ENCODE results near the gene VSIG10.
A peak's percentile ranks its signal among the peaks of the same experiment; 100 is the strongest.

Gene VSIG10

GRCh38 chr12:118055865-118056773 lies 47.7 kb downstream of the VSIG10 start:
- TF ChIP-seq PPARA (CRISPR knock-in tag; IDR thresholded peaks at IDR 0.05; ENCODE audit: borderline replicate concordance) (no peak), POU6F1 (CRISPR knock-in tag; IDR thresholded peaks at IDR 0.05; ENCODE audit: borderline replicate concordance, low read depth) (no peak), TCF4 (CRISPR knock-in tag; IDR thresholded peaks at IDR 0.05; ENCODE audit: borderline replicate concordance) (no peak), ZFP3 (CRISPR knock-in tag; IDR thresholded peaks at IDR 0.05) (no peak), CSRNP3 (CRISPR knock-in tag; IDR thresholded peaks at IDR 0.05) (no peak), PATZ1 (CRISPR knock-in tag; IDR thresholded peaks at IDR 0.05; ENCODE audit: borderline replicate concordance) (no peak), RARB (CRISPR knock-in tag; IDR thresholded peaks at IDR 0.05) (no peak), ZNF565 (CRISPR knock-in tag; conservative IDR thresholded peaks at IDR 0.05; ENCODE audit: low read depth) (no peak), TSHZ2 (CRISPR knock-in tag; IDR thresholded peaks at IDR 0.05) (no peak), ZNF70 (CRISPR knock-in tag; IDR thresholded peaks at IDR 0.05) (no peak), ZNF8 (CRISPR knock-in tag; IDR thresholded peaks at IDR 0.05) (no peak), GLIS3 (CRISPR knock-in tag; IDR thresholded peaks at IDR 0.05) (no peak), ZC3H10 (CRISPR knock-in tag; IDR thresholded peaks at IDR 0.05) (no peak), BACH2 (CRISPR knock-in tag; IDR thresholded peaks at IDR 0.05; ENCODE audit: borderline replicate concordance) (no peak), SNAI2 (CRISPR knock-in tag; IDR thresholded peaks at IDR 0.05) (no peak), OSR1 (CRISPR knock-in tag; IDR thresholded peaks at IDR 0.05) (no peak), ISL1 (CRISPR knock-in tag; IDR thresholded peaks at IDR 0.05) (no peak), ARNTL (CRISPR knock-in tag; IDR thresholded peaks at IDR 0.05; ENCODE audit: borderline replicate concordance, low read depth) (no peak), TOX (CRISPR knock-in tag; IDR thresholded peaks at IDR 0.05; ENCODE audit: borderline replicate concordance) (no peak), ZFP30 (CRISPR knock-in tag; IDR thresholded peaks at IDR 0.05) (no peak)
- no peak for ATAC-seq

- TF ChIP-seq ZNF565 (CRISPR knock-in tag; conservative IDR thresholded peaks at IDR 0.05; ENCODE audit: low read depth) (no peak), POU6F1 (CRISPR knock-in tag; IDR thresholded peaks at IDR 0.05; ENCODE audit: borderline replicate concordance, low read depth) (no peak), ZC3H10 (CRISPR knock-in tag; IDR thresholded peaks at IDR 0.05) (no peak), ARNTL (CRISPR knock-in tag; IDR thresholded peaks at IDR 0.05; ENCODE audit: borderline replicate concordance, low read depth) (no peak), ZFP30 (CRISPR knock-in tag; IDR thresholded peaks at IDR 0.05) (no peak), GLIS3 (CRISPR knock-in tag; IDR thresholded peaks at IDR 0.05) (no peak), RARB (CRISPR knock-in tag; IDR thresholded peaks at IDR 0.05) (no peak), TSHZ2 (CRISPR knock-in tag; IDR thresholded peaks at IDR 0.05) (no peak), PPARA (CRISPR knock-in tag; IDR thresholded peaks at IDR 0.05; ENCODE audit: borderline replicate concordance) (no peak), ESRRG (CRISPR knock-in tag; IDR thresholded peaks at IDR 0.05) (no peak), ZFP3 (CRISPR knock-in tag; IDR thresholded peaks at IDR 0.05) (no peak), TCF4 (CRISPR knock-in tag; IDR thresholded peaks at IDR 0.05; ENCODE audit: borderline replicate concordance) (no peak), CSDC2 (CRISPR knock-in tag; IDR thresholded peaks at IDR 0.05) (no peak), SNAI2 (CRISPR knock-in tag; IDR thresholded peaks at IDR 0.05) (no peak), PATZ1 (CRISPR knock-in tag; IDR thresholded peaks at IDR 0.05; ENCODE audit: borderline replicate concordance) (no peak)
- peak; percentile 27 for ATAC-seq
Measured at GRCh38 chr12:118055144-118055557, 48.7 kb downstream of the VSIG10 start.
